ENCODE measurements around the gene JMJD1C.

Gene JMJD1C

DNA sequence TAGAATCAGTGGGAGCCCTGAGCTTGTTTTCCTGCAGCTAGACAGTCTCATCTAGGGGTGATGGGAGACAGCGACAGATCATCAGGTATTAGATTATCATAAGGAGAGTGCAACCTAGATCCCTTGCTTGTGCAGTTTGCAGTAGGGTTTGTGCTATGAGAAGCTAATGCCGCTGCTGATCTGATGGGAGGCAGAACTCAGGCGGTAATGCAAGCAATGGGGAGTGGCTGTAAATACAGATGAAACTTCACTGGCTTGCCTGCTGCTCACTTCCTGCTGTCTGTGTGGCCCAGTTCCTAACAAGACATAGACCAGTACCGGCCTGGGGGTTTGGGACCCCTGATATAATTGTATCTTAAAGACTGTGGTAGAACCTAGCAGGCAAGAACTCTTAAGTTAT is 315.0 kb downstream of the JMJD1C start:
- no peak overlapping the region for H3K9ac ChIP-seq (ENCODE audit: low read depth, low read length)
- H3K9me3 ChIP-seq (ENCODE audit: control insufficient read depth, insufficient read depth, low read length): no peaks in the 10 kb centered on the region
- H3K27me3 ChIP-seq (ENCODE audit: control insufficient read depth, insufficient read depth, low read length): no peaks in the 10 kb centered on the region
- H3K36me3 ChIP-seq (ENCODE audit: control insufficient read depth, insufficient read depth, low read length): peaks cover 46% of the 10 kb centered on the region
- H3K4me1 ChIP-seq (ENCODE audit: control insufficient read depth, insufficient read depth, low read length): peaks cover 14% of the 10 kb centered on the region
- H3K27ac ChIP-seq (ENCODE audit: low read depth, low read length): no peak overlapping the region
- H3K4me3 ChIP-seq (ENCODE audit: low read depth, low read length): no peak overlapping the region

DNA sequence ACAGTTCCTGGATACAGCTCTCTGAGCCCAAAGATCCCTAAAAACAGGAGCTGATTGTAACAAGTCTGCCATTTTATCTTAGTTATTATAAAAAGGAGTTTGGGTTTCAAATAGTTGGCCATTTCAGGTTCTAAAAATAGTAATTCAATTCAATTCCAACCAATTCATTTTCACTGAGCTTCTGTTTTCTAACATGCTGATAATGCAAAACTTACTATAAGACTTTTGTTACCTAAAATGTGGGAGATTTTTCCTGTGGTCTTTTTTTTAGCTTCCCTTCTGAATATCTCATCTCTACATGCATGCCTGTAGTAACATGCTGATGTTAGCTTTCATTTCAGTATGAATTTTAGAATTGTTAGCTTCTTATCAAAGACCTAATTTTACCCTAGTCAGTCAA is 319.3 kb downstream of the JMJD1C start:
- no peak overlapping the region for H3K9ac ChIP-seq (ENCODE audit: low read depth, low read length)
- no peak overlapping the region for H3K4me3 ChIP-seq (ENCODE audit: low read depth, low read length)
- no peak overlapping the region for H3K27ac ChIP-seq (ENCODE audit: low read depth, low read length)
- H3K4me1 ChIP-seq (ENCODE audit: control insufficient read depth, insufficient read depth, low read length): peaks cover 16% of the 10 kb centered on the region
- H3K36me3 ChIP-seq (ENCODE audit: control insufficient read depth, insufficient read depth, low read length): peaks cover 27% of the 10 kb centered on the region
- H3K9me3 ChIP-seq (ENCODE audit: control insufficient read depth, insufficient read depth, low read length): no peaks in the 10 kb centered on the region
- no peaks in the 10 kb centered on the region for H3K27me3 ChIP-seq (ENCODE audit: control insufficient read depth, insufficient read depth, low read length)

DNA sequence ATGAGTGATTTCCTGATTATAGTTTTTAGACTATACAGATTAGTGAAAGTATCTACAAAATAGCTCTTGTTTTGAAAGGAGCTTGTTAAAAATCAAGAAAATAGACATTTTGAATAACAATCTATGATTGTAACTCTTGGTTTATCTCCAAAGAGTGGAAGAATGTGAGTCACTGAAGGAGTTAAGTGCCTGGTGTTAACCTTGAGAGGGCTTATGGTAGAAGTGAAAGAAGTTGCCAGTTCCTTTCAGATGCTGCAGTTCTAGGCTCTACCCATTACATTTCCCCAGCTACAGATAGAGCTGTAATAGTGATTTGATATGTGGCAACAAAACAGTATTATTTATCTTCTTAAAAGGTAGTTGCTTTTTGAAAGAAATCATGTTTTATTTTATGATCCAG is 320.0 kb downstream of the JMJD1C start:
- Histone ChIP-seq H3K9ac (ENCODE audit: low read depth, low read length) (peak overlapping the region; percentile 12; the same call in 1 of the 2 replicates), H3K9me3 (ENCODE audit: control insufficient read depth, insufficient read depth, low read length) (no peaks in the 10 kb centered on the region), H3K4me3 (ENCODE audit: low read depth, low read length) (no peak overlapping the region), H3K27ac (ENCODE audit: low read depth, low read length) (no peak overlapping the region), H3K27me3 (ENCODE audit: control insufficient read depth, insufficient read depth, low read length) (no peaks in the 10 kb centered on the region), H3K36me3 (ENCODE audit: control insufficient read depth, insufficient read depth, low read length) (peaks cover 22% of the 10 kb centered on the region), H3K4me1 (ENCODE audit: control insufficient read depth, insufficient read depth, low read length) (peaks cover 16% of the 10 kb centered on the region)

DNA sequence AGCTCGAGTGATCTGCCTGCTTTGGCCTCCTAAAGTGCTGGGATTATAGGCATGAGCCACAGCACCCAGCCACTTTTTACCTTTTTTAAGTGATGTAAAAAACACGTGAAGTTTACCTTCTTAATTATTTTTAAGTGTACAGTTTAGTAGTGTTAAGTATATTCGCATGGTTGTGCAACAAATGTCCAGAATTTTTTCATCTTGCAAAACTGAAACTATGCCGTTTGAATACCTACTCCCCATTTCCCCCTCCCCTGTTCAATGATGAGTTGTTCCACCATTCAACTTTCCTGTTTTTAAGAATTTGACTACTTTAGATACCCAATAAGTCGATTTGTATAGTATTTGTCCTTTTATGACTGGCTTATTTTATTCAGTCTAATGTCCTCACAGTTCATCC is 321.8 kb downstream of the JMJD1C start:
- Histone ChIP-seq H3K27me3 (ENCODE audit: control insufficient read depth, insufficient read depth, low read length) (no peaks in the 10 kb centered on the region), H3K27ac (ENCODE audit: low read depth, low read length) (no peak overlapping the region), H3K4me1 (ENCODE audit: control insufficient read depth, insufficient read depth, low read length) (peaks cover 16% of the 10 kb centered on the region), H3K4me3 (ENCODE audit: low read depth, low read length) (no peak overlapping the region), H3K9ac (ENCODE audit: low read depth, low read length) (no peak overlapping the region), H3K9me3 (ENCODE audit: control insufficient read depth, insufficient read depth, low read length) (no peaks in the 10 kb centered on the region), H3K36me3 (ENCODE audit: control insufficient read depth, insufficient read depth, low read length) (peaks cover 18% of the 10 kb centered on the region)

DNA sequence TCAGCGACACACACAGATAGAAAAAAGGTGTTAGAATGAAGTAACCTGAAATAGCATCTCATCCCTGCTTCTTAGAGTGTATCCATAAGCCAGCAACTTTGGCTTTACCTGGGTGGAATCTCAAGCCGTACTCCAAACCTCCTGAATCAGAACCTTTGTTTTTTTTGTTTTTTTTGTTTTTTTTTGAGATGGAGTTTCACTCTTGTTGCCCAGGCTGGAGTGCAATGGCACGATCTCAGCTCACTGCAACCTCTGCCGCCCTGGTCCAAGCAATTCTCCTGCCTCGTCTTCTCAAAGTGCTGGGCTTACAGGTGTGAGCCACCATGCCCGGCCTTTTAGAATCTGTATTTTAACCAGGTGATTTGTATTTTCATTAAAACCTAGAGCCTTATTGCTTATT is 323.6 kb downstream of the JMJD1C start:
- H3K4me1 ChIP-seq (ENCODE audit: control insufficient read depth, insufficient read depth, low read length): peaks cover 9% of the 10 kb centered on the region; the same call in 1 of the 2 replicates
- no peaks in the 10 kb centered on the region for H3K27me3 ChIP-seq (ENCODE audit: control insufficient read depth, insufficient read depth, low read length)
- H3K9me3 ChIP-seq (ENCODE audit: control insufficient read depth, insufficient read depth, low read length): no peaks in the 10 kb centered on the region
- H3K4me3 ChIP-seq (ENCODE audit: low read depth, low read length): no peak overlapping the region
- H3K27ac ChIP-seq (ENCODE audit: low read depth, low read length): no peak overlapping the region
- no peak overlapping the region for H3K9ac ChIP-seq (ENCODE audit: low read depth, low read length)
- peaks cover 10% of the 10 kb centered on the region for H3K36me3 ChIP-seq (ENCODE audit: control insufficient read depth, insufficient read depth, low read length)

DNA sequence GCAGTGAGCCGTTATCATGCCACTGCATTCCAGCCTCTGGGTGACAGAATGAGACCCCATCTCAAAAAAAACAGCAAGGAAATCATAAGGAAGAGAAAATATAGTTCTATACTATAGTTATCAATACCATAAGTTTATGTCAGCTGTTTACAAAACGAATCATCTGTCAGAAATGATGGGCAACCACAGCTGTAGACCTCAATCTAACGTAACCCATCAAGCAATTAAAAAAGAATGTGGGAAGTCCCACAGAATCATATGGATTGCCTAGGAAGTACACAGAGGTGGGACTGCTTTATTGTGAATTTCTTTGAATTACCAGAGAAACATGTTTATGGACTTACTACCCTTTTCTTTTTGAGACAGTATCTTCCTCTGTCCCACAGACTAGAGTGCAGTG is 325.7 kb downstream of the JMJD1C start:
- no peak overlapping the region for H3K27ac ChIP-seq (ENCODE audit: low read depth, low read length)
- H3K4me1 ChIP-seq (ENCODE audit: control insufficient read depth, insufficient read depth, low read length): 0 out of 2 replicates have a peak, but pooled peaks cover 3% of the 10 kb centered on the region
- H3K9me3 ChIP-seq (ENCODE audit: control insufficient read depth, insufficient read depth, low read length): no peaks in the 10 kb centered on the region
- no peaks in the 10 kb centered on the region for H3K27me3 ChIP-seq (ENCODE audit: control insufficient read depth, insufficient read depth, low read length)
- H3K9ac ChIP-seq (ENCODE audit: low read depth, low read length): no peak overlapping the region
- no peaks in the 10 kb centered on the region; the same call in 1 of the 2 replicates for H3K36me3 ChIP-seq (ENCODE audit: control insufficient read depth, insufficient read depth, low read length)
- H3K4me3 ChIP-seq (ENCODE audit: low read depth, low read length): no peak overlapping the region

DNA sequence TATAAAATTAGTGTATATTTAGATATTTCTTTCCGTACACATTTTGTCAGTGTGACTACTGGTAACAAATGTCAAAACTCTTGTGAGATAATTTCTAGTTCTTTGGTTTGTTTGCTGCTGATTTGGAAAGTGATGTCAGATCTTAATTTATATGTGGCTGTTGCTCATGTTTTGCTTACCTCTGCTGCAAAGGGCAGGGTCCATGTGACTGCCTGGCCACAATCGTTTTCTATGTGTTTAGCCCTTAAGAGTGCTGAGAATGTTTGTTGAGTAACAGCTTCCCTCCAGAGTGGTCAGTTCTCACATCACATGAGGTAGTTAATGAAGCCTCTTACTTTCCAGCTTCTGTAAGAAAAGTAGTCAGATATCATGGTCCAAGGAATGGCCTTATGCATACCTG is 328.5 kb downstream of the JMJD1C start:
- H3K9me3 ChIP-seq (ENCODE audit: control insufficient read depth, insufficient read depth, low read length): peaks cover 3% of the 10 kb centered on the region; the same call in 1 of the 2 replicates
- no peak overlapping the region for H3K9ac ChIP-seq (ENCODE audit: low read depth, low read length)
- no peak overlapping the region for H3K27ac ChIP-seq (ENCODE audit: low read depth, low read length)
- H3K4me1 ChIP-seq (ENCODE audit: control insufficient read depth, insufficient read depth, low read length): peaks cover 11% of the 10 kb centered on the region
- H3K36me3 ChIP-seq (ENCODE audit: control insufficient read depth, insufficient read depth, low read length): no peaks in the 10 kb centered on the region; the same call in 1 of the 2 replicates
- H3K27me3 ChIP-seq (ENCODE audit: control insufficient read depth, insufficient read depth, low read length): no peaks in the 10 kb centered on the region
- no peak overlapping the region for H3K4me3 ChIP-seq (ENCODE audit: low read depth, low read length)

DNA sequence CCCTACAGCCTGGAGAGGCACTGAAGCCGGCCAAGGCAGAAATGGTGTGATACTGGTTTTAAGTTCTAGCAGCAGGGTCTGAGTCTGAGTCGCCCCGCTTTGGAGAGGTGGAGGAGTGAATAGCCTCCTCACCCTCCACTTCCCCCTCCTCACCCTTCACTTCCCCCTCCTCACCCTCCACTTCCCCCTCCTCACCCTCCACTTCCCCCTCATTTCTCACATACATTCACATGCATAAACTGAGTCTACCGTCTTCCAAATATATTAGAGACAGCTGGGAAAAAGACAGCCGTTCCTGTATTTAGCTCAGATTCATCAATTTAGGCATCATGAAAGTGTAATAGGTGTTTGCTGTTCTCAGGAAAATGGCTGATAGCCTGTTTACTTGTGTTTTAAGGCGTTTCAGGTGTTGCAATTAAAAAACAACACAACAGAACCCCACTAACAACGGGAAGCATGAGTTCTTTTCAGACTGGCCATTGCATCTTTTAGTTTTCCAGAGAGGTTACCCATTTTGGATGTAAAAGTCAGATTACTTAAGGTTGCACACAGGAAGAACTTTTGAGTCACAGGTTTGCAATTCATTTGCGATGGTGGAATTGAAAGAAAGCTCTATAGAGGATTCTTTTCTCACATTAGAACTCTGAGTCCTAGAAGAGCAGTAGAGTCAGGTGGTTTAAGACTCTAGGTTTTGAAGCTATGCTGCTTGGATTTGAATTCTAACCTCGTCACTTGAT is 331.8 kb downstream of the JMJD1C start:
- H3K9me3 ChIP-seq (ENCODE audit: control insufficient read depth, insufficient read depth, low read length): peaks cover 5% of the 10 kb centered on the region
- peaks cover 13% of the 10 kb centered on the region for H3K4me1 ChIP-seq (ENCODE audit: control insufficient read depth, insufficient read depth, low read length)
- no peaks in the 10 kb centered on the region for H3K27me3 ChIP-seq (ENCODE audit: control insufficient read depth, insufficient read depth, low read length)
- H3K4me3 ChIP-seq (ENCODE audit: low read depth, low read length): peak overlapping the region; percentile 90
- H3K9ac ChIP-seq (ENCODE audit: low read depth, low read length): peak overlapping the region; percentile 86
- H3K36me3 ChIP-seq (ENCODE audit: control insufficient read depth, insufficient read depth, low read length): no peaks in the 10 kb centered on the region
- H3K27ac ChIP-seq (ENCODE audit: low read depth, low read length): peak overlapping the region; percentile 93

DNA sequence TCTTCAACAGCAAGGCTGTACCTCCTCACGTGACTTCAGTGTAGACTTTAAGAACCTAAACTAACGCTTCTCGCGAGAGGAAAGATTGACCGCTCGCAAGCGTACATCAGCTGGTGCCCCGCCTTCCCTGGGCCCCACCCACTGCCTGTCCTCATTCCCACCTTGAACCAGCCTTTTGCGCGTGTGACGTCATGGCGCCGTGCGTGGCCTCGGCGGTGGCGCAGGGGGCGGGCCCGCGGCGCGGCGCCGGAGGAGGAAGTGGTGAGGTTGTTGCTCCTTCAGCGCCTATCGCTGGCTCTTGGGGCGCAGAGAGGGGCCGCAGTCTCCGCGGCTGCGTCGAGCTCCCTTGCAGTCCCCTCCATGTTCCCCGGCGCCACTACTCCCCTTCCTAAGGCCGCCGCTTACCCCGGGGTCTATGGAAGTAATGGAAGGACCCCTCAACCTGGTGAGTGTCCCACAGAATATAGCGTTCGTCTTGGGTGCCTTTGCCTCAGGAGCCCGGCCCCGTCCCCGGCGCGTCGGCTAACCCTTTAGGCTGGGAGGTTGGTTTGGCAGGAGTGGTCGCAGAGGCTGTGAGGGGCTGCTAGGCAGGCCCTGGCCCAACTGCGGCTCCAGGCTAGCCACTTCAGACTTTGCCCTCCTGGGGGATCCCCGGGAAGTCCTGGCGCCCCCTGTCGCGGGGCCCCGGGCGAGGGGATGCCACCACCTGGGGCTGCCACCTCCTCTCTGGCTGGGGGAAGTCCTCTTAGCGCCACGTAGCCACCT is 332.5 kb downstream of the JMJD1C start, which contains the start of gene NRBF2:
NRBF2 (plus strand) TSS at position 273 of the 765 bp plus-strand sequence; CDS start at position 416, 143 bp downstream.
- Histone ChIP-seq H3K36me3 (ENCODE audit: control insufficient read depth, insufficient read depth, low read length) (no peaks in the 10 kb centered on the region), H3K4me3 (ENCODE audit: low read depth, low read length) (peak within 1 kb of the TSS; percentile 90), H3K27ac (ENCODE audit: low read depth, low read length) (peak within 1 kb of the TSS; percentile 93), H3K4me1 (ENCODE audit: control insufficient read depth, insufficient read depth, low read length) (peaks cover 13% of the 10 kb centered on the region), H3K27me3 (ENCODE audit: control insufficient read depth, insufficient read depth, low read length) (no peaks in the 10 kb centered on the region), H3K9me3 (ENCODE audit: control insufficient read depth, insufficient read depth, low read length) (peaks cover 5% of the 10 kb centered on the region), H3K9ac (ENCODE audit: low read depth, low read length) (peak within 1 kb of the TSS; percentile 86)

DNA sequence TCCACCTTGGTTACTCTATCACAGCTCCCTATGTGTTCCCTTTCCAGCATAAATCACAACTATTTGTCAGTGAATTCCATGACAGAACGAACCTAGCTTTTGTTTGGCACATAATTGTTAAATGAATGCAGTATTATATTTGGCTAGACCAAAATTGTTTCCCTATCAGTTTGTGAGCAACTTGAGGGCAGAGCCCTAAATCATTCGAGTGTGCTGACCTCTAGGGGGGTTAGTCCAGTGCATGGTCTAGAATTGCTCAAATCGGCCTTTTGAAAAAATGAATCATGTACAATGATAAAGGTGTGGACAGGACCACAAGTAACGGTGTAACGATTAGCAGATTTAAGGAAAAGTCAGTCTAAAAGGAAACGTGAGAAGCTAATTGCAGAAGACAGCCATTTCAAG is 333.1 kb downstream of the JMJD1C start:
- Histone ChIP-seq H3K27me3 (ENCODE audit: control insufficient read depth, insufficient read depth, low read length) (no peaks in the 10 kb centered on the region), H3K36me3 (ENCODE audit: control insufficient read depth, insufficient read depth, low read length) (no peaks in the 10 kb centered on the region), H3K4me3 (ENCODE audit: low read depth, low read length) (peak overlapping the region; percentile 33), H3K9ac (ENCODE audit: low read depth, low read length) (no peak overlapping the region), H3K27ac (ENCODE audit: low read depth, low read length) (no peak overlapping the region), H3K9me3 (ENCODE audit: control insufficient read depth, insufficient read depth, low read length) (peaks cover 5% of the 10 kb centered on the region), H3K4me1 (ENCODE audit: control insufficient read depth, insufficient read depth, low read length) (peaks cover 13% of the 10 kb centered on the region)

DNA sequence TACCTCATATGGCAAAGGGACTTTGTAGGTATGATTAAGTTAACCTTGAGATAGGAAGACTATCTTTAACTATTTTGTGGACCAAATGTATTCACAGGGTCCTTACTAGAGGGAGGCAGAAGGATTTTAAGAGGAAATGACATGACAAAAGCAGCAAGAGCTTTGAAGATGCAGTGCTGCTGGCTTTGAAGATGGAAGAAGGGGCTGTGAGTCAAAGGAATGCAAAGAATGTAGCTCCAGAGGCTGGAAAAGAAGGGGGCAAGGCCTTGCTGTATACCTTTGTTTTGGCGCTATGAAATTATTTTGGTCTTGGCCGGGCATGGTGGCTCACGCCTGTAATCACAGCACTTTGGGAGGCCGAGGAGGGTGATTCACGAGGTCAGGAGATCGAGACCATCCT is 335.9 kb downstream of the JMJD1C start:
- Histone ChIP-seq H3K4me3 (ENCODE audit: low read depth, low read length) (no peak overlapping the region), H3K4me1 (ENCODE audit: control insufficient read depth, insufficient read depth, low read length) (peaks cover 9% of the 10 kb centered on the region), H3K27me3 (ENCODE audit: control insufficient read depth, insufficient read depth, low read length) (no peaks in the 10 kb centered on the region), H3K9me3 (ENCODE audit: control insufficient read depth, insufficient read depth, low read length) (peaks cover 5% of the 10 kb centered on the region), H3K9ac (ENCODE audit: low read depth, low read length) (no peak overlapping the region), H3K27ac (ENCODE audit: low read depth, low read length) (peak overlapping the region; percentile 40), H3K36me3 (ENCODE audit: control insufficient read depth, insufficient read depth, low read length) (no peaks in the 10 kb centered on the region)

All from HUES48 (cell line).